Upper lobe of left lung (tissue), 4 donors: ENCODE results near the gene RAI1.

Source experiments
- EP300 ChIP-seq, 4 donors: sonication (generic); formaldehyde crosslinking; IDR thresholded peaks; one replicate each; pipeline ENCODE4 v1.5.1; 2017; ENCODE audit warnings: antibody characterized with exemption in 4 of 4, control low read depth in 2 of 4
- POLR2A ChIP-seq, 4 donors: fragments of 450-650 bp; IDR thresholded peaks; one replicate each; pipeline ENCODE4 v1.5.1; 2016 to 2017; ENCODE audit warnings: antibody characterized with exemption in 4 of 4, mild to moderate bottlenecking in 2 of 4
- POLR2AphosphoS5 ChIP-seq, 2 donors: sonication (generic); formaldehyde crosslinking; IDR thresholded peaks; one replicate each; pipeline ENCODE4 v1.5.1; 2017; ENCODE audit warnings: antibody characterized with exemption in 2 of 2
- TF ChIP-seq, protein P1 (sequence below), 6 experiments: fragments of 450-650 bp in 4 of 6; fragments of 200-600 bp in 2 of 6; sonication (generic) in 2 of 6; IDR thresholded peaks; one replicate each; pipeline ENCODE4 v1.5.1; 2016 to 2019; ENCODE audit warnings: antibody characterized with exemption in 6 of 6

DNA sequence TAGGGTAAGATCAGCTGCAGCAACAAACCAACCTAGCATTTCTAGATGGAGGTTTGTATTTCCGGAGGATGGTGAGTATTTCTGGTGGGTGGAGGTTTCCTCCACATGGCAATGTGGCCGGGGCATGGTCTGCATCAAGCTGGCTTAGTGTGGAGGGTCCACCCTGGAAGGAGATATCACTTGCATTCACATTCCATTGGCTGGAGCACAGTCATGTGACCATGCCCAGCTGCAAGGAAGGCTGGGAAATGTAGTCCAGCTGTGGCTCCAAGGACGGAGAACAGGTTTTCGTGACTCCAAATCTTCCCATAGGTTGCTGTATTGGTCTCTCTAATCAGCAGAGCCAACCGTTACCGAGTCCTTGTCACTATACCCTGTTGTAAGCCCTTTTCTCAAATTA is 68.7 kb downstream of the RAI1 start:
- TF ChIP-seq, protein P1, sequence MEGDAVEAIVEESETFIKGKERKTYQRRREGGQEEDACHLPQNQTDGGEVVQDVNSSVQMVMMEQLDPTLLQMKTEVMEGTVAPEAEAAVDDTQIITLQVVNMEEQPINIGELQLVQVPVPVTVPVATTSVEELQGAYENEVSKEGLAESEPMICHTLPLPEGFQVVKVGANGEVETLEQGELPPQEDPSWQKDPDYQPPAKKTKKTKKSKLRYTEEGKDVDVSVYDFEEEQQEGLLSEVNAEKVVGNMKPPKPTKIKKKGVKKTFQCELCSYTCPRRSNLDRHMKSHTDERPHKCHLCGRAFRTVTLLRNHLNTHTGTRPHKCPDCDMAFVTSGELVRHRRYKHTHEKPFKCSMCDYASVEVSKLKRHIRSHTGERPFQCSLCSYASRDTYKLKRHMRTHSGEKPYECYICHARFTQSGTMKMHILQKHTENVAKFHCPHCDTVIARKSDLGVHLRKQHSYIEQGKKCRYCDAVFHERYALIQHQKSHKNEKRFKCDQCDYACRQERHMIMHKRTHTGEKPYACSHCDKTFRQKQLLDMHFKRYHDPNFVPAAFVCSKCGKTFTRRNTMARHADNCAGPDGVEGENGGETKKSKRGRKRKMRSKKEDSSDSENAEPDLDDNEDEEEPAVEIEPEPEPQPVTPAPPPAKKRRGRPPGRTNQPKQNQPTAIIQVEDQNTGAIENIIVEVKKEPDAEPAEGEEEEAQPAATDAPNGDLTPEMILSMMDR (IDR thresholded peaks at IDR 0.05), result no peak
- TF ChIP-seq POLR2AphosphoS5 (IDR thresholded peaks at IDR 0.05) (peak in 1 of 2 donors; percentile 25), POLR2A (IDR thresholded peaks at IDR 0.05) (no peak), EP300 (IDR thresholded peaks at IDR 0.05) (no peak)
